ENCODE data around the gene PTPRM. TPM values are rescaled to one million over a fixed set of nuclear protein-coding genes. Genes with fewer than 3 reads are reported as not detected.

Gene PTPRM
- total and polyA plus RNA-seq, 2 experiments from 2014 or later, result 1.6 to 5.3 TPM

DNA sequence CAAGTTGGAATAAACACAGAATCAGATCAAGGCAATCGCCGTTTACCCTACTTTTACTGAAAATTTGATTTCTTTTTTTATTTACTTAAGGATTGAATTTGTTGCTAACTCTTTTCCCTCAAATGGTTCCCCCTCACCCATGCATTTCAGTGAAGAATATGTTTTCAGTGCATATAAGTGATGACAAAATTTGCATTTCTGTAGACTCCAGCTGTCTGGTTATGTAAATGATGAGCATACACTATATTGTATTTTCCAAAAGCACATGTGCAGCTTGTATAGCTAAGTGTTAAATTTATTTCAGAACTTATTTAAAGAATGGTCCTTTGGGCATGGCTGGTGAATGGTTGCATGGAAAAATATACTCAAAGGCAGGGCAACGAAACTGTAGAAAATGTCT, 437.7 kb downstream of the PTPRM start (continued):
- TF ChIP-seq ZNF462 (CRISPR knock-in tag; IDR thresholded peaks at IDR 0.05) (no peak), CREB1 (CRISPR knock-in tag; IDR thresholded peaks at IDR 0.05; ENCODE audit: low read depth) (no peak), STAT1 (IDR thresholded peaks at IDR 0.05; ENCODE audit: unreplicated experiment) (no peak)

- H3K4me3 ChIP-seq, result no peak overlapping the region
- peaks cover 52% of the 10 kb centered on the region for H3K4me1 Mint-ChIP-seq
- no peaks in the 10 kb centered on the region; the same call in 2 of the 3 replicates for H3K9me3 Mint-ChIP-seq
- H4K20me1 ChIP-seq (replicated peaks; ENCODE audit: insufficient read depth), result no peaks in the 10 kb centered on the region
- H3K4me1 ChIP-seq (ENCODE audit: insufficient read depth), result peaks cover 38% of the 10 kb centered on the region
- ATAC-seq, result peak; percentile 54; the same call in 2 of the 3 replicates
- no peak for DNase-seq (ENCODE audit: low spot score)
- H2AFZ ChIP-seq, result no peak overlapping the region
- no peak overlapping the region; the same call in 1 of the 2 replicates for H3K4me2 ChIP-seq
- H3K27ac Mint-ChIP-seq, result 0 out of 2 replicates have a peak overlapping the region, but pooled peaks have one; percentile 16
- no peaks in the 10 kb centered on the region for H3K36me3 ChIP-seq (ENCODE audit: insufficient read depth)
- H3K79me2 ChIP-seq (replicated peaks; ENCODE audit: insufficient read depth), result no peaks in the 10 kb centered on the region
- no peaks in the 10 kb centered on the region; the same call in 1 of the 2 replicates for H3K9me2 ChIP-seq (ENCODE audit: insufficient read depth)
- no peaks in the 10 kb centered on the region for H3K27me3 ChIP-seq (ENCODE audit: insufficient read depth)
- H3K36me3 Mint-ChIP-seq (ENCODE audit: low read depth), result no peaks in the 10 kb centered on the region
- no peak overlapping the region for H3K4me3 Mint-ChIP-seq
- peaks cover 2% of the 10 kb centered on the region for H3K27me3 Mint-ChIP-seq (ENCODE audit: insufficient read depth, low read depth, poor library complexity)
- no peaks in the 10 kb centered on the region for H3F3A ChIP-seq (replicated peaks; ENCODE audit: low read depth)
- H3K27ac ChIP-seq (ENCODE audit: low read depth), result 0 out of 2 replicates have a peak overlapping the region, but pooled peaks have one; percentile 12
- TF ChIP-seq EZH2 (IDR thresholded peaks at IDR 0.05; ENCODE audit: low read depth, unreplicated experiment), result no peak
- TF ChIP-seq CREB1 (CRISPR knock-in tag; IDR thresholded peaks at IDR 0.05; ENCODE audit: low read depth), result no peak
- TF ChIP-seq STAT1 (IDR thresholded peaks at IDR 0.05; ENCODE audit: unreplicated experiment), result no peak
- TF ChIP-seq, protein P1, sequence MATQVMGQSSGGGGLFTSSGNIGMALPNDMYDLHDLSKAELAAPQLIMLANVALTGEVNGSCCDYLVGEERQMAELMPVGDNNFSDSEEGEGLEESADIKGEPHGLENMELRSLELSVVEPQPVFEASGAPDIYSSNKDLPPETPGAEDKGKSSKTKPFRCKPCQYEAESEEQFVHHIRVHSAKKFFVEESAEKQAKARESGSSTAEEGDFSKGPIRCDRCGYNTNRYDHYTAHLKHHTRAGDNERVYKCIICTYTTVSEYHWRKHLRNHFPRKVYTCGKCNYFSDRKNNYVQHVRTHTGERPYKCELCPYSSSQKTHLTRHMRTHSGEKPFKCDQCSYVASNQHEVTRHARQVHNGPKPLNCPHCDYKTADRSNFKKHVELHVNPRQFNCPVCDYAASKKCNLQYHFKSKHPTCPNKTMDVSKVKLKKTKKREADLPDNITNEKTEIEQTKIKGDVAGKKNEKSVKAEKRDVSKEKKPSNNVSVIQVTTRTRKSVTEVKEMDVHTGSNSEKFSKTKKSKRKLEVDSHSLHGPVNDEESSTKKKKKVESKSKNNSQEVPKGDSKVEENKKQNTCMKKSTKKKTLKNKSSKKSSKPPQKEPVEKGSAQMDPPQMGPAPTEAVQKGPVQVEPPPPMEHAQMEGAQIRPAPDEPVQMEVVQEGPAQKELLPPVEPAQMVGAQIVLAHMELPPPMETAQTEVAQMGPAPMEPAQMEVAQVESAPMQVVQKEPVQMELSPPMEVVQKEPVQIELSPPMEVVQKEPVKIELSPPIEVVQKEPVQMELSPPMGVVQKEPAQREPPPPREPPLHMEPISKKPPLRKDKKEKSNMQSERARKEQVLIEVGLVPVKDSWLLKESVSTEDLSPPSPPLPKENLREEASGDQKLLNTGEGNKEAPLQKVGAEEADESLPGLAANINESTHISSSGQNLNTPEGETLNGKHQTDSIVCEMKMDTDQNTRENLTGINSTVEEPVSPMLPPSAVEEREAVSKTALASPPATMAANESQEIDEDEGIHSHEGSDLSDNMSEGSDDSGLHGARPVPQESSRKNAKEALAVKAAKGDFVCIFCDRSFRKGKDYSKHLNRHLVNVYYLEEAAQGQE (IDR thresholded peaks at IDR 0.05; ENCODE audit: unreplicated experiment), result no peak
- TF ChIP-seq, protein P2, sequence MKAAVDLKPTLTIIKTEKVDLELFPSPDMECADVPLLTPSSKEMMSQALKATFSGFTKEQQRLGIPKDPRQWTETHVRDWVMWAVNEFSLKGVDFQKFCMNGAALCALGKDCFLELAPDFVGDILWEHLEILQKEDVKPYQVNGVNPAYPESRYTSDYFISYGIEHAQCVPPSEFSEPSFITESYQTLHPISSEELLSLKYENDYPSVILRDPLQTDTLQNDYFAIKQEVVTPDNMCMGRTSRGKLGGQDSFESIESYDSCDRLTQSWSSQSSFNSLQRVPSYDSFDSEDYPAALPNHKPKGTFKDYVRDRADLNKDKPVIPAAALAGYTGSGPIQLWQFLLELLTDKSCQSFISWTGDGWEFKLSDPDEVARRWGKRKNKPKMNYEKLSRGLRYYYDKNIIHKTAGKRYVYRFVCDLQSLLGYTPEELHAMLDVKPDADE (IDR thresholded peaks at IDR 0.05), result no peak
- TF ChIP-seq CTCF (conservative IDR thresholded peaks at IDR 0.05; ENCODE audit: low read depth in 2 of 2), result no peak
- TF ChIP-seq POLR2AphosphoS5 (IDR thresholded peaks at IDR 0.05; ENCODE audit: low read depth), result no peak
- TF ChIP-seq ZNF331 (CRISPR knock-in tag; IDR thresholded peaks at IDR 0.05; ENCODE audit: low read depth), result no peak
- TF ChIP-seq NANOG (IDR thresholded peaks at IDR 0.05; ENCODE audit: borderline replicate concordance), result no peak
- TF ChIP-seq ZNF114 (CRISPR knock-in tag; IDR thresholded peaks at IDR 0.05), result no peak
Measured at GRCh38 chr18:8005870-8006569, 438.9 kb downstream of the PTPRM start.
